Activated CD4-positive, alpha-beta T cell treated with anti-CD3 and anti-CD28 coated beads, Interleukin-2, amount 10 ng/mL, durations not matched to agents 7 days and 5 days (primary cell): ENCODE measurements around the gene KLF7. TPM values are rescaled to one million over a fixed set of nuclear protein-coding genes. Genes with fewer than 3 reads are reported as not detected.

Experiments
- CTCF ChIA-PET: fragments of 350-600 bp; sonication (Branson Sonifier 250); formaldehyde crosslinking; loops from one replicate; lab custom pipeline; 2021; ENCODE audit warnings: antibody characterized with exemption; lab: Charles Lee
- POLR2A ChIA-PET: fragments of 350-600 bp; sonication (Branson Sonifier 250); formaldehyde crosslinking; loops from one replicate; lab custom pipeline; 2021; ENCODE audit warnings: antibody characterized with exemption; lab: Charles Lee
- DNase-seq: peaks from one replicate; pipeline ENCODE4 v3.0.0-alpha.2; 2020
- H3K27ac Mint-ChIP-seq: one replicate; pipeline ENCODE4 v1.8.0; 2021; ENCODE audit warnings: mild to moderate bottlenecking, moderate library complexity, mixed read lengths
- H3K27me3 Mint-ChIP-seq: one replicate; pipeline ENCODE4 v1.8.0; 2021; ENCODE audit warnings: mixed read lengths
- H3K36me3 Mint-ChIP-seq: one replicate; pipeline ENCODE4 v1.8.0; 2021; ENCODE audit warnings: low read depth, mixed read lengths
- H3K4me1 Mint-ChIP-seq: one replicate; pipeline ENCODE4 v1.8.0; 2021; ENCODE audit warnings: mixed read lengths
- H3K4me3 Mint-ChIP-seq: one replicate; pipeline ENCODE4 v1.8.0; 2021; ENCODE audit warnings: mild to moderate bottlenecking, moderate library complexity, mixed read lengths
- H3K9me3 Mint-ChIP-seq: one replicate; pipeline ENCODE4 v1.8.0; 2021; ENCODE audit warnings: mixed read lengths
- total RNA-seq, 2 experiments: library from RNA; stranded (reverse); gene quantifications; one replicate each; pipeline ENCODE4 v1.2.3, GENCODE V29; 2021

The KLF7 gene
- total RNA-seq, 2 experiments from 2014 or later, result 35.3 to 38.2 TPM

GRCh38 chr2:207184768-207185167, 19.0 kb upstream of the KLF7 start:
- POLR2A ChIA-PET, result no interaction called here
- Mint-ChIP-seq H3K4me1 (peaks cover 5% of the 10 kb centered on the region), H3K9me3 (peaks cover 10% of the 10 kb centered on the region), H3K27ac (peak overlapping the region; percentile 34), H3K27me3 (peaks cover 5% of the 10 kb centered on the region), H3K4me3 (no peak overlapping the region), H3K36me3 (peaks cover 2% of the 10 kb centered on the region)
- DNase-seq, result no peak
- CTCF ChIA-PET, result interaction anchor here (1.4 to 1.5 kb wide), 2 partner anchors 8 to 15 kb away, joined by 3 to 5 read pairs; no protein-coding TSS in a partner anchor

GRCh38 chr2:207184348-207184747, 18.6 kb upstream of the KLF7 start:
- CTCF ChIA-PET, result interaction anchor here (1.4 to 1.5 kb wide), 2 partner anchors 9 to 16 kb away, joined by 3 to 5 read pairs; no protein-coding TSS in a partner anchor
- Mint-ChIP-seq H3K27me3 (peaks cover 5% of the 10 kb centered on the region), H3K27ac (no peak overlapping the region), H3K9me3 (peaks cover 10% of the 10 kb centered on the region), H3K36me3 (peaks cover 2% of the 10 kb centered on the region), H3K4me3 (no peak overlapping the region), H3K4me1 (peaks cover 5% of the 10 kb centered on the region)
- POLR2A ChIA-PET, result no interaction called here
- DNase-seq, result no peak

GRCh38 chr2:207183506-207183905, 17.8 kb upstream of the KLF7 start:
- H3K4me3 Mint-ChIP-seq, result no peak overlapping the region
- no peak overlapping the region for H3K27ac Mint-ChIP-seq
- H3K4me1 Mint-ChIP-seq, result peaks cover 5% of the 10 kb centered on the region
- ChIA-PET CTCF (no interaction called here), POLR2A (no interaction called here)
- peaks cover 2% of the 10 kb centered on the region for H3K36me3 Mint-ChIP-seq
- peaks cover 5% of the 10 kb centered on the region for H3K27me3 Mint-ChIP-seq
- peaks cover 13% of the 10 kb centered on the region for H3K9me3 Mint-ChIP-seq
- no peak for DNase-seq

GRCh38 chr2:207182911-207183310, 17.2 kb upstream of the KLF7 start:
- Mint-ChIP-seq H3K36me3 (peaks cover 2% of the 10 kb centered on the region), H3K4me3 (no peak overlapping the region), H3K27ac (no peak overlapping the region), H3K9me3 (peaks cover 13% of the 10 kb centered on the region), H3K4me1 (peaks cover 5% of the 10 kb centered on the region), H3K27me3 (peaks cover 5% of the 10 kb centered on the region)
- DNase-seq, result no peak
- ChIA-PET CTCF (no interaction called here), POLR2A (no interaction called here)

GRCh38 chr2:207181526-207182274, 16.0 kb upstream of the KLF7 start:
- H3K4me1 Mint-ChIP-seq, result peaks cover 5% of the 10 kb centered on the region
- no peaks in the 10 kb centered on the region for H3K36me3 Mint-ChIP-seq
- H3K9me3 Mint-ChIP-seq, result peaks cover 3% of the 10 kb centered on the region
- POLR2A ChIA-PET, result interaction anchor here (0.7 kb wide), 1 partner anchor 367 kb away, joined by 3 read pairs; no protein-coding TSS in a partner anchor
- no peak for DNase-seq
- CTCF ChIA-PET, result interaction anchor here (0.6 to 1.1 kb wide), 2 partner anchors 10 to 236 kb away, joined by 3 read pairs; no protein-coding TSS in a partner anchor
- H3K4me3 Mint-ChIP-seq, result no peak overlapping the region
- H3K27me3 Mint-ChIP-seq, result peaks cover under 1% of the 10 kb centered on the region
- H3K27ac Mint-ChIP-seq, result no peak overlapping the region

GRCh38 chr2:207180741-207181140, 15.0 kb upstream of the KLF7 start:
- ChIA-PET POLR2A (no interaction called here), CTCF (interaction anchor here (0.5 to 1.1 kb wide), 2 partner anchors 11 to 257 kb away, joined by 3 read pairs; no protein-coding TSS in a partner anchor)
- no peak for DNase-seq
- Mint-ChIP-seq H3K4me3 (no peak overlapping the region), H3K36me3 (no peaks in the 10 kb centered on the region), H3K27ac (no peak overlapping the region), H3K4me1 (peaks cover 5% of the 10 kb centered on the region), H3K27me3 (no peaks in the 10 kb centered on the region), H3K9me3 (peaks cover 2% of the 10 kb centered on the region)

GRCh38 chr2:207176247-207176646, 10.5 kb upstream of the KLF7 start:
- Mint-ChIP-seq H3K36me3 (peaks cover 3% of the 10 kb centered on the region), H3K9me3 (peaks cover 5% of the 10 kb centered on the region), H3K4me3 (no peak overlapping the region), H3K27me3 (peaks cover 2% of the 10 kb centered on the region), H3K27ac (no peak overlapping the region), H3K4me1 (no peaks in the 10 kb centered on the region)
- ChIA-PET CTCF (interaction anchor here (0.9 kb wide), 1 partner anchor 46 kb away, joined by 3 read pairs; no protein-coding TSS in a partner anchor), POLR2A (interaction anchor here (0.5 kb wide), 1 partner anchor 324 kb away, joined by 5 read pairs; no protein-coding TSS in a partner anchor)
- no peak for DNase-seq

GRCh38 chr2:207173641-207174040, 7.9 kb upstream of the KLF7 start:
- H3K4me3 Mint-ChIP-seq, result no peak overlapping the region
- H3K9me3 Mint-ChIP-seq, result peaks cover 3% of the 10 kb centered on the region
- H3K36me3 Mint-ChIP-seq, result peaks cover 3% of the 10 kb centered on the region
- ChIA-PET CTCF (no interaction called here), POLR2A (no interaction called here)
- no peak overlapping the region for H3K27ac Mint-ChIP-seq
- DNase-seq, result no peak
- no peaks in the 10 kb centered on the region for H3K4me1 Mint-ChIP-seq
- H3K27me3 Mint-ChIP-seq, result peaks cover 2% of the 10 kb centered on the region

- Mint-ChIP-seq H3K9me3 (no peaks in the 10 kb centered on the region), H3K4me1 (peaks cover 23% of the 10 kb centered on the region), H3K36me3 (peaks cover 20% of the 10 kb centered on the region), H3K27me3 (no peaks in the 10 kb centered on the region), H3K4me3 (peak overlapping the region; percentile 92), H3K27ac (peak overlapping the region; percentile 98)
- POLR2A ChIA-PET, result interaction anchor here (1.6 kb wide), 1 partner anchor 74 kb away, joined by 3 read pairs; no protein-coding TSS in a partner anchor
- DNase-seq, result no peak
- CTCF ChIA-PET, result interaction anchor here (0.6 to 1.4 kb wide), 5 partner anchors 32 to 306 kb away, joined by 3 read pairs; no protein-coding TSS in a partner anchor
These were observed 1.6 kb upstream of the KLF7 start for GRCh38 chr2:207167099-207167923.

GRCh38 chr2:207166349-207167098, 776 bp upstream of the KLF7 start:
- Mint-ChIP-seq H3K27me3 (no peaks in the 10 kb centered on the region), H3K27ac (peak overlapping the region; percentile 98), H3K4me1 (peaks cover 31% of the 10 kb centered on the region), H3K36me3 (peaks cover 23% of the 10 kb centered on the region), H3K4me3 (peak overlapping the region; percentile 92), H3K9me3 (no peaks in the 10 kb centered on the region)
- ChIA-PET CTCF (interaction anchor here (0.5 to 1.4 kb wide), 5 partner anchors 22 to 120 kb away, joined by 3 to 4 read pairs (median 3); no protein-coding TSS in a partner anchor), POLR2A (interaction anchor here (0.7 to 1.6 kb wide), 2 partner anchors 75 kb away, joined by 3 read pairs; no protein-coding TSS in a partner anchor)
- peak; percentile 73 for DNase-seq

GRCh38 chr2:207166039-207166348, 246 bp upstream of the KLF7 start:
- ChIA-PET CTCF (interaction anchor here (0.5 to 1.4 kb wide), 5 partner anchors 22 to 121 kb away, joined by 3 to 4 read pairs (median 3); no protein-coding TSS in a partner anchor), POLR2A (interaction anchor here (0.7 kb wide), 1 partner anchor 75 kb away, joined by 3 read pairs; no protein-coding TSS in a partner anchor)
- Mint-ChIP-seq H3K27ac (peak overlapping the region; percentile 98), H3K36me3 (peaks cover 28% of the 10 kb centered on the region), H3K4me3 (peak overlapping the region; percentile 92), H3K4me1 (peaks cover 36% of the 10 kb centered on the region), H3K9me3 (no peaks in the 10 kb centered on the region), H3K27me3 (no peaks in the 10 kb centered on the region)
- DNase-seq, result peak; percentile 98
